SKM-1 (cell line): ENCODE data around the gene PIEZO1.

Experiments used
- DNase-seq: peaks from one replicate; lab custom pipeline; 2025; ENCODE audit not compliant: unreplicated experiment; lab: John Stamatoyannopoulos, UW

Gene PIEZO1

GRCh38 chr16:88706965-88707826, 77.8 kb downstream of the PIEZO1 start:
- DNase-seq, result no peak

- DNase-seq, result peak; percentile 61
These were observed 78.6 kb downstream of the PIEZO1 start, which contains the start of the genes CTU2 and RNF166 for GRCh38 chr16:88706229-88706964. TSS of gene CTU2 (plus strand) at chr16:88706503. CDS start at chr16:88706531, 28 bp downstream. TSS of gene RNF166 (minus strand) at chr16:88706408. CDS start at chr16:88706325, 83 bp downstream.

GRCh38 chr16:88705801-88706228, 79.2 kb downstream of the PIEZO1 start:
- no peak for DNase-seq

GRCh38 chr16:88705076-88705684, 79.8 kb downstream of the PIEZO1 start:
- no peak for DNase-seq

- DNase-seq, result peak; percentile 76
These were observed 81.3 kb downstream of the PIEZO1 start for GRCh38 chr16:88703486-88704309.

GRCh38 chr16:88702371-88703210, 82.4 kb downstream of the PIEZO1 start:
- DNase-seq, result peak; percentile 31

GRCh38 chr16:88701581-88702370, 83.2 kb downstream of the PIEZO1 start:
- DNase-seq, result no peak

- peak; percentile 93 for DNase-seq
These were observed 84.2 kb downstream of the PIEZO1 start for GRCh38 chr16:88700636-88701482.

- DNase-seq, result no peak
These were observed 84.7 kb downstream of the PIEZO1 start for GRCh38 chr16:88700322-88700635.

GRCh38 chr16:88699180-88699579, 85.8 kb downstream of the PIEZO1 start:
- no peak for DNase-seq

GRCh38 chr16:88698646-88699045, 86.4 kb downstream of the PIEZO1 start:
- DNase-seq, result no peak

- no peak for DNase-seq
These were observed 87.0 kb downstream of the PIEZO1 start for GRCh38 chr16:88697831-88698615.

GRCh38 chr16:88697116-88697830, 87.7 kb downstream of the PIEZO1 start:
- DNase-seq, result no peak

GRCh38 chr16:88696441-88696840, 88.6 kb downstream of the PIEZO1 start:
- no peak for DNase-seq

- DNase-seq, result no peak
These were observed 89.3 kb downstream of the PIEZO1 start for GRCh38 chr16:88695753-88696152.

GRCh38 chr16:88695218-88695617, 89.8 kb downstream of the PIEZO1 start:
- no peak for DNase-seq
